Lower leg skin (tissue), 4 donors: ENCODE measurements around the gene ZNF22. TPM values are rescaled to one million over a fixed set of nuclear protein-coding genes. Genes with fewer than 3 reads are reported as not detected.

Experiments
- DNase-seq, 2 donors: peaks; one replicate each; pipeline ENCODE4 v3.0.0-alpha.2; 2019; ENCODE audit warnings: low spot score in 2 of 2
- H3K4me3 ChIP-seq: fragments of 200-600 bp; sonication (generic); 2 replicates; pipeline ENCODE4 v1.5.1; 2017; ENCODE audit warnings: mild to moderate bottlenecking, low read depth; ENCODE audit not compliant: poor library complexity, severe bottlenecking
- POLR2A ChIP-seq, 2 donors: fragments of 450-650 bp; IDR thresholded peaks; one replicate each; pipeline ENCODE4 v1.6.1; 2016 to 2017; ENCODE audit warnings: antibody characterized with exemption in 2 of 2, mild to moderate bottlenecking in 1 of 2, moderate library complexity in 1 of 2
- WGBS, 2 donors: methylation state at CpG; one replicate each; pipeline ENCODE4 v1.1.5; 2018; 5-methylcytosine and 5-hydroxymethylcytosine counted together
- intact Hi-C: fragments of 100-400 bp; cut with DNase I; formaldehyde crosslinking; loops from one replicate; pipeline ENCODE4 v1.15.0; 2023; ENCODE audit warnings: low total_unique reads
- total RNA-seq, 4 donors: library from RNA; depleted of rRNA; stranded (reverse); fragments of >200 nt; gene quantifications; one replicate each; pipeline ENCODE4 v1.1.0, GENCODE V29; 2016
- TF ChIP-seq, protein P1 (sequence below), 3 donors: fragments of 450-650 bp; IDR thresholded peaks; one replicate each; pipeline ENCODE4 v1.5.1; 2016; ENCODE audit warnings: antibody characterized with exemption in 3 of 3, mild to moderate bottlenecking in 3 of 3, moderate library complexity in 2 of 3

ZNF22 gene
- total RNA-seq, 4 donors from 2014 or later, result 6.7 to 14.1 (median 9.4) TPM

DNA sequence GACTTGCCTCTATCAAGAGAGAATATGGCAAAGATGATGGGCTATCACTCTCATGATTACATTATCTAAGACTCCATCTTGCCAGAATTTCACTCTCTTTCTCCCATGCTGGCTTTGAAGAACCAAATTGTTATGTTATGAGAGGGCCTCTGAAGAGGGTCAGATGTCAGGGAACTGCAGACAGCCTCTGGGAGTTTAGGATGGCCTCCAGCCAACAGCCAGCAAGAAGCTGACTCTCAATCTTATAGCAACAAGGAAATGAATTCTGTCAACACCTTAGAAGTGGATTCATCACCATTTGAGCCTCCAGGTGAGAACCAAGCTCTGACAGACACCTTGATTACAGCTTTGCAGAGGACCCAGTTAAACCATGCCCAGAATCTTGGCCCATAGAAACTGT is 33.6 kb downstream of the ZNF22 start:
- TF ChIP-seq, protein P1, sequence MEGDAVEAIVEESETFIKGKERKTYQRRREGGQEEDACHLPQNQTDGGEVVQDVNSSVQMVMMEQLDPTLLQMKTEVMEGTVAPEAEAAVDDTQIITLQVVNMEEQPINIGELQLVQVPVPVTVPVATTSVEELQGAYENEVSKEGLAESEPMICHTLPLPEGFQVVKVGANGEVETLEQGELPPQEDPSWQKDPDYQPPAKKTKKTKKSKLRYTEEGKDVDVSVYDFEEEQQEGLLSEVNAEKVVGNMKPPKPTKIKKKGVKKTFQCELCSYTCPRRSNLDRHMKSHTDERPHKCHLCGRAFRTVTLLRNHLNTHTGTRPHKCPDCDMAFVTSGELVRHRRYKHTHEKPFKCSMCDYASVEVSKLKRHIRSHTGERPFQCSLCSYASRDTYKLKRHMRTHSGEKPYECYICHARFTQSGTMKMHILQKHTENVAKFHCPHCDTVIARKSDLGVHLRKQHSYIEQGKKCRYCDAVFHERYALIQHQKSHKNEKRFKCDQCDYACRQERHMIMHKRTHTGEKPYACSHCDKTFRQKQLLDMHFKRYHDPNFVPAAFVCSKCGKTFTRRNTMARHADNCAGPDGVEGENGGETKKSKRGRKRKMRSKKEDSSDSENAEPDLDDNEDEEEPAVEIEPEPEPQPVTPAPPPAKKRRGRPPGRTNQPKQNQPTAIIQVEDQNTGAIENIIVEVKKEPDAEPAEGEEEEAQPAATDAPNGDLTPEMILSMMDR (IDR thresholded peaks at IDR 0.05), result no peak
- TF ChIP-seq POLR2A (IDR thresholded peaks at IDR 0.05), result no peak
- intact Hi-C loops, result no loop called here
- no peak for DNase-seq
- H3K4me3 ChIP-seq, result no peak overlapping the region

- no peak for DNase-seq
- no peak overlapping the region for H3K4me3 ChIP-seq
- TF ChIP-seq, protein P1 (IDR thresholded peaks at IDR 0.05), result no peak
- no peak for TF ChIP-seq POLR2A (IDR thresholded peaks at IDR 0.05)
- intact Hi-C loops, result no loop called here
These were observed 35.0 kb downstream of the ZNF22 start for GRCh38 chr10:45035673-45036072.

DNA sequence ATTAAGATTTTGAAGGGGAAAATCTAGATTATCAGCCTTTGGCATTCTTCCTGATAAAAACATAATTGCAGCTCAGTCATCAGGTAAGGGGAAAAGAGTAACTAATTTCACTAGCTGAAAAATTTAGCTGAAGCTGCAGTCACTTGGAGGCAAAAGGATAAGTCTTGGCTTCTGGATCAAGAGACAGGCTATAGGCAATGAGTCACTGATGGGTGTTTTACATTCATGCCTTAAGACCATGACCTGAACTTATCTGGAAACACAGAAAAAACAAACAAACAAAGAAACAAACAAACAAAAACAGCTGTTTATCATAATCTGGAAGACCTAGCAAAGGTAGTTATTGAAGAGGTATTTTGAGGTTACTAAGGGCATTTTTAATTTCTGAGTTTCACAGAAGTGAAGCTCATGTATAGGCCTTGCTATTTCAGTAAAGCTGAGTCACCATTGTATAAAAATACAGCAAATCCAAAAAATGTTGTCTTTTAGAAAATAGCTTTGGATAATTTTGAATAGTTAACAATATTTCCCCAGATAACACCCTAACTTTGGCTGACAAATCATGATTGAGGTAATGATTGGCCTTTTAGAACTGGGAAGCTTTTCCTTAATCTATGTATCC is 40.3 kb downstream of the ZNF22 start:
- intact Hi-C loops, result no loop called here
- no peak overlapping the region for H3K4me3 ChIP-seq
- TF ChIP-seq, protein P1 (IDR thresholded peaks at IDR 0.05), result no peak
- no peak for TF ChIP-seq POLR2A (IDR thresholded peaks at IDR 0.05)
- DNase-seq, result no peak

DNA sequence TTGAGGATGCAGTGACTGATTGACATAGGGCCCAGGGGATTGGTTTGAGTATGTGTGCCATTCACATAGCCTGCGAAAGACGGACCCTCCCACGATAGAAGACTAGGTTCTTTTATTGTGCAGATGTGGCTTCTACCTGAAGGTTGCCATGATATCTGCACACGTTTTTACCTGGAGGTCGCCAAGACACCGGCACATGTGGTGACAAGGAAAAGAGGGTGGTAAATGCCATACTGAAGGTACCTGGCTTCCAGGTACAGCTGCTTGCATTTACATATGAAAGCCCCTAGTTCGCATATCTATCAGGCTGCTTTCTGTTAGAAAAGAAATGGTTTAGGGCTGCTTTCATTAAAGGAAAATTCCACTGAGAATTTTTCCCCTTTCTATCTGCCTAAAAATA is 43.6 kb downstream of the ZNF22 start:
- no peak for DNase-seq
- TF ChIP-seq, protein P1 (IDR thresholded peaks at IDR 0.05), result no peak
- TF ChIP-seq POLR2A (IDR thresholded peaks at IDR 0.05), result no peak
- intact Hi-C loops, result no loop called here
- 35 to 52% methylated on average over 7 of the region's 7 CpGs for WGBS, 2 donors
- H3K4me3 ChIP-seq, result no peak overlapping the region

DNA sequence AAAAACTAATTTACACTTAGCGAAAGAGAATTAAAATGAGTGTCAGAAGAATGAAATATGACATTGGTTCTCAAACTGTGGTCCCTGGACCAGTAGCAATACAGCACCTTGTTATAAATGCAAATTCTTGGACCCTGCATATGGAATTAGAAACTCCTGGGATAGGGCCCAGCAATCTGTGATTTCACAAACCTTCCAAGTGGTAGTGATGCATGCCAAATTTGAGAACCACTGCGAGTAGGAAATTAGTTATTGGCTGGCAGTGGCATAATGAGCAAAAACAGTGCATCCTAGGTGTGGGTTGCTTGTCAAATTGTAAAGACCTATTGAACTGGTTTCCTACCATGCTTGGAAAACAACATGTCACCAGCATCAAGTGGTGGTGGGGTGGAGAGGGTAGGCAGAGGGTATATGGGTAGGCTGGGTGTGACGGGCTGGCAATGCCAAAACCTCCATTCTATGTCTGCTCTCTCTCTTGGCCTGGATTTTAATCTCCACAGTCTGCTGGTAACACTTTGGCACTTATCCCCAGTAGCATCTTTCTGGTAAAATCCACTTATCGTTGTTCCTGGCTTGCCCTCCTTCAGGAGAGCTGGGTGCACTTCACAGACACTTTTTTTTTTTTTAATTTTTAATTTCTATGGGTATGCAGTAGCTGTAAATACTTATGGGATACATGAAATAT is 50.0 kb downstream of the ZNF22 start:
- TF ChIP-seq, protein P1 (IDR thresholded peaks at IDR 0.05), result no peak
- no peak for TF ChIP-seq POLR2A (IDR thresholded peaks at IDR 0.05)
- DNase-seq, result no peak
- intact Hi-C loops, result no loop called here
- no peak overlapping the region for H3K4me3 ChIP-seq
- 43 to 59% methylated on average over 4 of the region's 4 CpGs for WGBS, 2 donors

DNA sequence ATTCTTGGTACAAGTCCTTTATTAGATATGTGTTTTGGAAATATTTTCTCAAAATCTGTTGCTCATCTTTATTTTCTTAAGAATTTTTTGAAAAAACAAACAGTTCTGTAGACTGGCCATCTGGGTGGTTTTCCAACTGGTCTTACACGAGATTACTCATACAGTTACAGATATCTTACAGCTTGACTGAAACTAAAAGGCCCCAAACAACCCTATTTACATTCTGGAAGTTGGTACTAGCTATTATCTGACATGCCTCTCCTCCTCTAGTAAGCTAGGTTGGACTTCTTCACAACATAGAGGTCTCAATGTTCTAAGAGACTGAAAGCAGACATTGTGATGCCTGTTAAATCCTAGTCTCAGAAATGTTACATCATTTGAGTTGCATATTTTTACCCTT is 52.0 kb downstream of the ZNF22 start:
- DNase-seq, result no peak
- 50 to 65% methylated on average over 1 of the region's 1 CpG for WGBS, 2 donors
- intact Hi-C loops, result no loop called here
- no peak for TF ChIP-seq POLR2A (IDR thresholded peaks at IDR 0.05)
- TF ChIP-seq, protein P1 (IDR thresholded peaks at IDR 0.05), result no peak
- H3K4me3 ChIP-seq, result no peak overlapping the region
